RPMI7951 (cell line): ENCODE results near the gene ITGB6. TPM values are rescaled to one million over a fixed set of nuclear protein-coding genes. Genes with fewer than 3 reads are reported as not detected.
A peak's percentile ranks its signal among the peaks of the same experiment; 100 is the strongest.

Experiments used
- DNase-seq: peaks from one replicate; pipeline ENCODE4 v3.0.0-alpha.2; 2012; ENCODE audit warnings: low read depth
- total RNA-seq: library from RNA; depleted of rRNA; stranded (reverse); fragments of >200 nt; shearing (Covaris generic); gene quantifications from 2 replicates; pipeline ENCODE4 v1.2.3, GENCODE V29; 2014

Gene ITGB6
- total RNA-seq, 1 experiment from 2014 or later: 0.36 TPM

DNA sequence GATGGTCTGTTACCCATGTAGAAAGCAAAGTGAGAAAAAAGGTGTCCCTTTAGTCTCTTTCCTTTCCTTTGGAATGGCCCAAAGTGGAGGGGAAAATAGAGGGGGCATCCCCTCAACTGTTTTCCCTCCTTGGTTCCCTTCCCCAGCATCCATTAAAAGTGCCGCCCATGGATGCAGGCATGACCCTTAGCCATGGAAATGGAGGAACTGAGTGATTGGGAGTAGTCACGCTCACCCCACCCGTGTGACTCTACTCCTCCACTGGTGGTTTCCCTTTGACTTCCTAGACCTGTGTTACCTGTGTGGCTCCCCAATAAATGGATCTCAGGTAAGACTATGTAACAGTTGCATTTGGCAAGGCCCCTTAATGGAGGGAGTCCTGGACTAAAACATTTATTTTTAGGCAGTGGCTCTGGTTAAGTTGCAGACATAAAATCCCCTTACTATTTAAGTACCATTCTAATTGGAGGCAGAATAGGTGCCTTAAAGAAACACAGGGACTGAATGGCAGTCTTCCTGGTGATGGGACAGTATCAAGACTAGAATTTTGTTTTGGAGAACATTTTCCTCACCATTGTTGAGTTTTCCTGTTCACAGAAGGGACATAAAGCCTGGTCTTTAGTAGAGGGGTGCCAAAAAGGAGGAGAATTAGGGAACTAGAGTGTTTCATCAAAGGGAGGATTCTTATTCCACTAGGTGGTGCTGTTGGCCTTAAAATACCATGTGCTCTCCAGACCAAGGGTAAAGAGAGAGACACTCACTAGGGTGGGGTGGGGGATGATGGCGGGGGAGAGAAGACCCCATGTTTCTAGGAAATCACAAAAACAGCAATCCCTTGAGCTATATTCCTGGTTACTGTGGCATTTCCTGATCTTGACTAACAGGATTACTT is 112.0 kb downstream of the ITGB6 start:
- peak; percentile 54 for DNase-seq

DNA sequence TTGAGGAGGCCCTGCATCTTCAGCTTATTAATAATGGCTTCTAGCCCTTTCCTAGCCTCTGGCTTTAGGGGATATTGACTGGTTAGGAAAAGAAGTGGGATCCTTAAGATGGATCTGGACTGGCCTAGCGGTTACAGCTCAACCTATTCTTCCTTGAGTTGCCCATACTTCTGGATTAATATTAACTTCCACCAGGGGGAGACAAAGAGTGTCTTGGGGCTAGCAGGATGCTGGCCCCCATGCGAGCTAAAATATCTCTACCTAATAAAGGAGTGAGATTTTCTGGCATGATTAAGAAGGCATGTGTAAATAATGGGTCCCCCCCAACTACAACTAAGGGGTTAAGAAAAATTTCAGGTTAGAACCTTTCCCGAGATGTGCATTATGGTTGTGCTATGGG is 114.4 kb downstream of the ITGB6 start:
- no peak for DNase-seq

DNA sequence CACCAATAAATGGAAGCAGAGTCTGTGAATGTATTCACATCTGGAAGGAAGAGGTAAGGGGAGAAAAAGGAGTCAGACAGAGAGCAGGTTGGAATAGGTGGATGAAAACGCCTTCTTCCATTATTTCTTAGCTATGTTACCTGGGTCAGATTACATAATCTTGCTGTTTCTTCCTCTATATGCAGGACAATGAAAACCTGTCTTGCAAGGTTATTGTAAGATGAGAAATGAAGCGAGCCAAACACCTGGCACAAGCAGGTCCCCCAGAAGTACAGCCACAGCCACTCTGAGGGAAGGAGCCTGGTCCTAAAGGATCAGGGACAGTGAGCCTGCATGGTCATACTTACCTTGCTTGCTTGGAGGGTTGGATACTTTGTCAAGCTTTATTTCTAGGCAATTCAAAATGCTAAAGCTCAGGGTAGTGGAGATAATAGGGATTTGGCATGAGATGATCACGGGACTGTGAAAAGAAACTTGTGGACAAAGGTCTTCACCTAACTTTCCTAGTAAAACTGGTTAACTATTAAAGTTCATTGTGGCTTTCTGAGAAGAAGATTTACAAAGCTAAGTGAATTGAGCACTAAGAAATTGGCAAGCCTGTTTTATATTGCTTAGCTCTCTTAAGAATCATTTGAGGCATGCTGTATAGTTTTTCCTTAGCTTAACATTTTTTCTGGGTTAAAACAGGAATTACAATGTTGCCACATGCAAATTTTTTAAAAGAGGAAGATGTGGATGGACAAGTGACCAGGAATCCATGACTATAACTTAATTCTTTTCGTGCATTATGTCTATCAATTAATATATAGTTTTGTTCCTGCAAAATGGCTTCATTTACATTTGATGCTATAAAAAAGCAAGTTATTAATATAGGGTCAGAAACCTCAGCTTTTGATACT is 121.9 kb downstream of the ITGB6 start:
- no peak for DNase-seq

DNA sequence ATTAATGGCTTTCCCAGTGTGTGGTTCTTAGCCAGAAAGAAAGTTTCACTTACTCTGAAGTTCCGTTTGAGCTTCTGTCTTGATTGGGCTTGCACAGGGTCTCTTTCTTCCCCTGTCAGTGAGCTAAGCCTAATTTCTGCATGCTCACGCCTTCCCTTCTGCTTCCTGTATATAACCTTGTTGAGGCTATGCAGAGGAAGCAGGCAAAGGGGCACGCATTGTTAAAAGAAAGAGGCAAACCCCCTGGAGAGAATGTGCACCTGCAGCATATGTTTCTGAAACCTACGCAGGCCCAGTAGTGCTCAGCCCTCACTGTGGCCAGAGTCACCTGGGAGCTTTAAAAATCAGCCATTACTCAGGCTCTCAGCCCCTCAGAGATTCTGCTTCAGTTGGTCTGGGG is 123.2 kb downstream of the ITGB6 start:
- DNase-seq: no peak

DNA sequence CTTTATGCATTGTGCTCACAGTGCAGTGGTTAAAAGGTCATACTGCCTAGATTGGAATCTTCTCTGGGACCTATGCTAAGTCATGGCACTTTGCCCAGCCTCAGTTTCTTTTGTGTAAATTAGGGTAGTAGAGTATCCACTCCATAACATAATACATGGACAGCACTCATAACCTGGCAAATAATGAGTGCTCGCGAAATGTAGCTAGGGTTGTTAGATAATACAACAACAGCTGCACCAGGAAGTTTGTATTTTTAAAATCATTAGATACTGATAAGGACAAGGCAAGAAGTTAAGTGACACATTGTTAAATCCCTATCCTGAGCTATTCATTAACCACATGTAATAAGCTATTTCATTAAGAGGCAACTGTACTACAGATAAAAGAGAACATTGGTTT is 123.8 kb downstream of the ITGB6 start:
- DNase-seq: no peak

DNA sequence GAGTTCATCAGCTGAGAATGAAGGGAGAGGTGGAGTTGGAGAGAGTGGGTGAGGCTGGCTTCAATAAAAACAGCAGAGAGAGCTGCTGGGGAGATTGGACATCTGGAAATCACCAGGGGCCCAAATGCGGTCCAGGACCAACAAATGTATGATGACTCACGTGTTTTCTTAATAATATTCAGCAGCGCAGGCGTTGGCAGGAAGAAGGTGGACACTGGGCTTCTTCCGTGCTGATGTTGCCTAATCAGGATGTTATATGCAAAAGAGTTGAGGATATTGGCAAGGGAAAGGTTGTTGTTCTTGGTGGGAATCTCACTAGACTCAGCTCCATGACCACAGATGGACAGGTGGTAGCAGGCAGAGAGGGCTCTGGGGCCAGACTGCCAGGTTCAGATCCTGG is 124.9 kb downstream of the ITGB6 start:
- peak; percentile 95 for DNase-seq

DNA sequence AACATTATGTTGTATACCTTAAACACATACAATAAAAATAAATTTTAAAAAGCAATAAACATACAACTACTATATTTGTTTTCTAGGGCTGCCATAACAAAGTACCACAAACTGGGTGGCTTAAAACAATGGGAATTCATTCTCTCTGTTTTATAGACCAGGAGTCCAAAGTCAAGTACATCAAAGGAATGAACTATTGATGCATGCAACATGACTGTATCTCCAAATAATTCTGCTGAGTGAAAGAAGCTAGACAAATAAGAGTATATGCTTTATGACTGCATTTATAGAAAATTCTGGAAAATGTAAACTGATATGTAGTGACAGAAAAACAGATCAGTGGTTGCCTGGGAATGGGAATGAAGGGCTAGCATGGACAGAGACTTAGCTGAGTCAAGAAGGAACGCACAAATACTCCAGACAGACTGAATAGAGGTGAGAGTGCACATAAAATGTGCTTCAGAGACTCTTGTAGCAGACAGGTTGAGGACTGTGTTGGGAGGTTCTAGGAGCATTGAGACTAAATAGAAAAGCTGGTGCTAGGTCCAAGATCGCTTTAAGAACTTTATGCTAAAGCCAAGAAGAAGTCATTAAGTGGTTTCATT is 126.7 kb downstream of the ITGB6 start:
- DNase-seq: no peak

DNA sequence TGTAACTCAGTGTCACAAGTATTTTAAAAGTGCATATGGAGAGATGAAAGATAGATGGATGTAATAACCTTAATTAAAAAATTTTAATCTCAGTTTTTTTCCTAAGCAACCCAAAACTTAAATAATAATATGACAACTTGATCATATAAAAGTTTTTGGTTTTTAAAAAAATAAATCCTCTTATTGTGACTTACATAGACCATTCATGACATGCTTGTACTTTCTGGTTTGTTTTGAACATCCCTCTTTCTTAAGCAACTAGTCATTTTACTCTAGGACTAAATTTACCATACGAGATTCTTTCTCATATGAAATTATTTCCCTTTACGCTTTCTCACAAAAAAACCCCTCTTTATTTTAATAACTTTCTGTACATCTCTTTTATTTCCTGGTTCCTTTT is 131.2 kb downstream of the ITGB6 start:
- no peak for DNase-seq

DNA sequence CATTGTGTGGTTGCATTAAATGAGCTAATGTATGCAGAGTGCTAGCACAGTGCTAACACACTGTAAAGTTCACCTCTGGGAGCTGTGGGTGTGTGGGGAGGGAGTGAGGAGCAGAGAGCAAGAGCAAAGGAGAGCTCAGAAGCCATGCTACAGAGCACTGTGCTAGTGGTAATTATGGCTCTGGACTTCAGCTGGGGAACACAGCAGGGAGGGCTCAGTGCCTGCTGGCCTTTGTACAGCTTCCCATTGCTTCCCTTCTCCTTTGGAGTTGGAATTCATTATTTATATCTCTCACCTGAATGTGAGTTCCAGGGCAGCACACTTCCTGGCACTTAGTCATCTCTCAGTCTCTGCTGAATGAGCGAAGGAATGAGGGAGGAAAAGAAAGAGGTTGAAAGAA is 135.2 kb downstream of the ITGB6 start:
- DNase-seq: no peak

DNA sequence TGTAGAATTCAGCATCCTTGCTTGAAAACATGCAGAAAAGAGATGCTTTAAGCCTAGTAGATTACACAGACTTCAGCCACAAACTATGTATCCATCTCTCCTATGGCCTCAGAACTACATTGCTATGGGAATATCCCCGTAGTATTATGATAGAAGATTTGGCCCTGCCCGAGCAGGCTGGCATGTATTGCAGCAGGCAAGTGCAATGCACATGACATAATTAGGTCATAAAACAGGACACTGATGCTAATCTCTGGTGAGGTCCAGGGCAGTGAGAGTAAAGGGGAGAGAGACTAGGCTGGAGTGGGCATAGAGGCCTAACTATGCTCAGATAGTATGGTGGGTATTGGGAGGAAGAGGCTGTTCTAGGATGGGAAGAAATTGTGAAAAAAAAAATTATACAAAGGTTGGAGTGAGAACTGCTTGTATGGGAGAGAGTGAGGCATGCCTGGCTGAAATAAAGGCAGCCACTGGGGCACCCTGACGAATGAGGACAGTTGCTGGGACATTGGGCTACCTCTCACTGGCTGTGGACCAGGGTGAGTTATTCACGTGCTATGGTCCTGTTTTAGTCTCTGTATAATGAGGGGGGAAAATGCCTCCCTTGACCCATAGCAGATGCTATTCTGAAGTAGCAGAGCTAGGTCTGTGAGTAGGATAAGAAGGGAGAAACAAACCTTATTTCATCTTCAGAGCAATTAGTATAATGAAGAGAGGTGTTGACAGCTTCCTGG is 136.0 kb downstream of the ITGB6 start:
- no peak for DNase-seq

DNA sequence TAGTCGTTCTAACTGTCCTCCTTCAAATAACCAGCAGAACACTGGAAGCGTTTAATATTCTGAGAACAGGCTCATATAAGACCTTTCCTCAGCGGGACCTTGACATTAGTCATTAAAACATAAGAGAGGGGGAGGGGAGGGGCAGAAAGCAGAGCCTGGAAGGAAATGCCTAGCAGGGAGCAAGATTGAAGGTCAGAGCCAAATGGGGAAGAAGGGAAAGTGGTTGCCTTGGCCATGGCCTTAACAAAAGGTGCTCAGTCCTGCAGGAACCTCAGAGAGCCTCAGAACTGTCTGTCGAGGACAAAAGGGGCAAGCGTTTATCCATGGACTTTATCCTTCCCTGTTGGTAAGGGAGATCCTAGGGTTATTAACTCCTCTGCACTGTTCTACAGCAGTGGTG is 136.8 kb downstream of the ITGB6 start:
- DNase-seq: no peak

DNA sequence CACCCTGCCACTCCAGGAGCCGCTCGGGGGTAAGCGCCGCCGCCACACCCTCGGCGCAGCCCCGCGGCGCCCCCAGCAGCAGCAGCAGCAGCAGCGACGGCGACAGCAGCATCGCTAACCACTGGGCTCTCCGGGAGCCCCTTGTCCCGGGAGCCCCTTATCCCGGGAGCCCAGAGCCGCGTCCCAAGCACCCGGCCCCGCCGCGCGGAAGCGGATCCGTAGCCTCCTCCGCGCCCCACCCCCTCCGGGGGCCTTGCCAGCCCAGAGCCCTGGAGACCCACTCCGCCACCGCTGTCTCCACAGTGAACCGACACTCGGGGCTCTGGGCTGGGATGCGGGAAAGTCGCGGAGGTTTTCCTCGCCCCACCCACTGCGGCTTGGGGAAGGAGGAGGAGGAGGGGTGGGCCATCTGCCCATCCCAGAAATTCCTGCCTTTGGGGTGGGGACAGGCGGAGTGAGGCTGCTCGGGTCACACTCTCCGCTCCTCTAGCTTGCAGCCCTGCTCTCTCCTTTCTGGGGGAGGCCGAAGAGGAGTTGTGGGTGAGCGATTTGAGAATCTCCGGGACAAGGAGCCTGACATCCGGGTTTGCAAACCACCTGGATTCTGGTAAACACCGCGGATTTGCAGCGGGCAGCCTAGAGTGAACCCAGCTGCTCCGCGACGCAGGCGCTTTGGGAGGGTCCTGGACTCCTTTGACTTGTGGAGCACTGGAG is 137.6 kb downstream of the ITGB6 start, which contains the start of gene PLA2R1:
Gene PLA2R1 (minus strand): TSS at position 324 of the 714 bp plus-strand sequence. CDS start 212 bp downstream, at position 112.
- peak; percentile 66 for DNase-seq

DNA sequence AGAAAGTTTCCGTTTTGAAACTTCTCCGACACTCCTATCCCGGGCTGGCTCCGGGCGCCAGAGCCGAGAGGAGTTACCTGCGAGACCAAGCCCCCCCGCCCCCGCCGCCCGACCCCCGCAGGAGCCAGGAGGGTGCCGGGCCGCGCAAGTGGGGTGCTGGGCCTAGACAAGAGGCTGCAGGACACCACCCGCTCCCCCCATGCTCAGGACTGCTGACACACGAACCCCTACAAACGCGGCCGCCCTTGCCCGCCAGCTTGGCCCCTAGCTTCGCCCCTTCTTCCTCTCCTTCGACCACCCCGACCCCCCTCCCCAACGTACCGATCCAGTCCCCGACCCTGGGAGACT is 138.2 kb downstream of the ITGB6 start:
- no peak for DNase-seq

DNA sequence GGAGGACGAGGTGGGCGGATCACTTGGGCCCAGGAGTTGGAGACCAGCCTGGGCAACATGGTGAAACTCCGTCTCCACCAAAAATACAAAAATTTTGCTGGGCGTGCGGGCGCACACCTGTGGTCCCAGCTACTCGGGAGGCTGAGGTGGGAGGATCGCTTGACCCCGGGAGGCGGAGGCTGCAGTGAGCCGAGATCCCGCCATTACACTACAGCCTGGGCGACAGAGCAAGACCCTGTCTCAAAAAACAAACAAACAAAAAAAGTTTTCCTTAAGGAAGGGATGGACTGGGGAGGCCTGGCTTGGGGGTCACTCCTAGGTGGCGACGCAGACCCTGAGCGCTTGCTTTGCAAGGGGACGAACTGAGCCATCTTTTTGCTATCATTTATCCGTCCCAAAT is 138.5 kb downstream of the ITGB6 start:
- no peak for DNase-seq

DNA sequence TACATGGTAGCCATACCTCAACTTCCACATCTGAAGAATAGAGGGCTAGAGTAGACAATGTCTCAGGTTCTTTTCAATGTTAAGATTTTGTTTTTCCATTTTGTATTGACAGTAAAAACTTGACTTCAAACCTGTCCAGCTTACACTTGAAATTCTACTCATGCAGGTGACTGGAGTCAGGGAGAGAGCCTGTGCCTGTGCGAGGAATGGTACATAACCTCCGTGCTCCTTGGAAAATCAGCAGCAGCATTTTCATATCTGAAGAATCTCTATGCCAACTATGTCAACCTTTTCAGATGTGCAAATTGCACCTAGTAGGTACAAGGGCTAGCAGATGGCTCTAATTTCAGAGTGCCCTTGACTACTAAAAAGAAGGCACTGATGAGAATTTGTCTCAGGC is 139.8 kb downstream of the ITGB6 start:
- DNase-seq: no peak

DNA sequence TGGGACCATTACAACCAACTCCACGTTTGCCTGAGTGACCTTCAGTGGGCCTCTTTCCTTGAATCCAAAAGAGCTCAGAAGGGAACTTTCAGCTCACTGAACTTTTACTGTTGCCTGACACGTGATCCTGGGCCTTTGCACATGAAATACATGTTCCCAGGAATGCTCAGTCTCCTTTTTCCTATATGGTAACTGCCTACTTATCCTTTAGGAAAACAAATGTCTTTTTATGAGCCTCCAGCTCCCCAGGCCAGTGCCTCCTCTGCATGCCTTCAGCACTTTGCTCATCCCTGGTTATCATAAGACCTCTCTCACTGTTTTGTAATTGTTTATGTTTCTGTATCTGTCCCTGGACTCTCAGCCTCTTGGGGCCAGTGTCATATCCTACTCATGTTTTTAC is 142.7 kb downstream of the ITGB6 start:
- no peak for DNase-seq

DNA sequence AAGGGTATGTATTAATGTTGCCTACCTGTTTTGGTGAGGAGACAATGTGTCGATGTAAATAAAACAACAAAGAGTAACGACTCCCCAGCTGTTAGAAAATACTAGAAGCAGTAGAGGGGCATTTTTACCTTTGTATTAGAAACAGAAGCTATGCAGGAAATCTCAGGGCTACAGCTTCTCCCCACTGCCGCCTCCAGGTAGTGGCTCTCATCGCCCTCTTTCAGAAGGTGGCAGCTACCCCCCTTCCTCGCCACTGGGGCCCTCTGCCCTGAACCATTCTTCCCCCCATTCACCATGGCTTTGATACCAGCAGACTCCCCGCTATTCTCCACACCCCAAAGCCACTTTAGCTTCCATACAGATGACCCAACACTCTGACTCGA is 144.4 kb downstream of the ITGB6 start:
- DNase-seq: no peak

DNA sequence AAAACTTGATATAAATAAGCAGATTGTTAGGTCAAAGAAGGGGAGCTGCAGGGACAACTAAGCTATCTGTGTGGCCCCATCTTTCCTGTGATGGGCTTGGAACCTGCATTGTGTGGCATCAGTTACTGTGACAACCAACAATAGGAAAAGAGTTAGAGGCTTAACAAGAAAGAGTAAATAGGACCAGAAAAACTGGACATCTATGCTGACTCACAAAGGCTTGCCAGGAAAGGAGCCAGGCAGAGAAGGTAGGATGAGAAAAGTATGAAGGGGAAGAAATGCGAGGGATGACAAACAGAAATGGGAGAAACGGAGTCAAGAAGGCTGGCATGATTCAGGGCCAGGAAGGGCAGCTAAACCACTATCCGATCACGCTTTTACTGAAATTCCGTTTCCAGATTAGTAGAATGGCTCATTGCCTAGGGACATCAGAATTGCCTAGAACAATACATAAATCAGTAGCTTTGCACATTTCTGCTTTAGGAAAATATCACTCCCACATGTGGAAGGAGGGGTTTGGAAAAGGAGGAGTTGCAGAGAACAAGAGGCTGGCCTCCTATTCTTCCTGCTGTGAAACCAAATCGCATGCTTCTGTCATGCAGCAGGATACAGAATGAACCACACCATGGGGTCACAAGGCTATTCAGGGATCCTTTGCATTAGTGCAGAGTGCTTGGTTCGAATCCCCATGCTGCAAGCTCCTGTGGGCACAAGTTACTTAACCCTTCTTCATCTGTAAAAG is 144.9 kb downstream of the ITGB6 start:
- DNase-seq: peak; percentile 28

DNA sequence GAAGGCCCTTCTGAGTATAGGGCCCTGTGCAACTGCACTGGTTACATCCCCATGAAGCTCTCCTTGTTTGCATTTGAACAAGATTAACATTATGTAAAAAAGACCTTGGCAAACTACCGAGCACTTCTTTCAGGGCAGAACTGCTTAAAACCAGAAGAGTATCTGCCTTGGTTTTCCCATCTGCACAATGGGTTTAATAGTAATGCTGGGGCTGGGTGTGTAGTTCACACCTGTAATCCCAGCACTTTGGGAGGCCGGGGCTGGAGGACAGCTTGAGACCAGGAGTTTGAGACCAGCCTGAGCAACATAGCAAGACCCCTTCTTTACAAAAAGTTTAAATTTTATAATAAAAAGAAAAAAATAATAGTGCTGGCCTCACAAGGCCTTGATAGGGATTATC is 146.1 kb downstream of the ITGB6 start:
- no peak for DNase-seq

DNA sequence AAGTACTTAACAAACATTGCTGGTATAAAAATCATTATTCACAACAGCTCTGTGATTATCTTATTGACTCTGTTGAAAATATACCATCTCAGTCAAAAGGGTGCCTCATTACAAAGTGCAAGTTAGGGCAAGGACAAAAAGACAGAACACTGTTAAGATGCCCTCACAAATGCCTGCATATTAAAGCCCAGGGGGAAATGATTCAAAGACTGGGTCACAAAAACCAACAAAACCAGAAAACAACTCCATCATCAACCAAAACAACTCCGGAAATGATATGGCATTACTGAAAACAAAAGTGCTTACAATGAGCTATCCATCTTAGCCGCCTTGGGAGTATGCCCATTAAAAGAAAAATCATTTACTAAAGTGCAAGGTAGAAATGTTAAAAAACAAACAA is 147.5 kb downstream of the ITGB6 start:
- DNase-seq: peak; percentile 33
